KBM-7 (cell line): ENCODE results near the gene MARK3.
"Not testable (repeated sequence)": the region's sequence is repeated elsewhere in the genome, so short reads cannot be mapped to it uniquely, and the experiment has no call there.

Experiments used
- DNase-seq: peaks from one replicate; pipeline ENCODE4 v3.0.0-alpha.2; 2015
- in situ Hi-C: fragments of 300-500 bp; cut with MboI; formaldehyde crosslinking; loops from 2 replicates; pipeline ENCODE4 v1.14.3; 2020; ENCODE audit warnings: low sequenced_read_pairs, low pct_unique_long_range_greater_than_20kb, mixed read lengths

MARK3 gene

GRCh38 chr14:103385152-103385928 is at the start of gene MARK3:
Gene MARK3 (plus strand): TSS chr14:103385415. CDS start chr14:103386030, 615 bp downstream.
- peak; percentile 98 for DNase-seq
- in situ Hi-C loops = no loop called here

GRCh38 chr14:103336191-103336590 is 49.0 kb upstream of the MARK3 start:
- in situ Hi-C loops = no loop called here
- DNase-seq = no peak

- DNase-seq = no peak
- in situ Hi-C loops = no loop called here
Measured at GRCh38 chr14:103337794-103338193, 47.4 kb upstream of the MARK3 start.

GRCh38 chr14:103339561-103339960 is 45.7 kb upstream of the MARK3 start:
- in situ Hi-C loops = no loop called here
- DNase-seq = no peak

GRCh38 chr14:103340480-103341212 is 44.6 kb upstream of the MARK3 start:
- in situ Hi-C loops = no loop called here

GRCh38 chr14:103341250-103342129 is 43.7 kb upstream of the MARK3 start:
- no peak for DNase-seq
- in situ Hi-C loops = no loop called here

More at GRCh38 chr14:103340480-103341212, 44.6 kb upstream of the MARK3 start:
- DNase-seq = no peak

- DNase-seq = no peak
- in situ Hi-C loops = no loop called here
Measured at GRCh38 chr14:103343164-103343879, 41.9 kb upstream of the MARK3 start.

GRCh38 chr14:103343905-103344797 is 41.1 kb upstream of the MARK3 start:
- in situ Hi-C loops = no loop called here
- DNase-seq = no peak

- in situ Hi-C loops = no loop called here
- no peak for DNase-seq
Measured at GRCh38 chr14:103346286-103346685, 38.9 kb upstream of the MARK3 start.

- in situ Hi-C loops = no loop called here
- DNase-seq = no peak
Measured at GRCh38 chr14:103347091-103347815, 38.0 kb upstream of the MARK3 start.

GRCh38 chr14:103348154-103348553 is 37.1 kb upstream of the MARK3 start:
- DNase-seq = no peak
- in situ Hi-C loops = no loop called here

GRCh38 chr14:103349982-103350381 is 35.2 kb upstream of the MARK3 start:
- no peak for DNase-seq
- in situ Hi-C loops = no loop called here

GRCh38 chr14:103353362-103353761 is 31.9 kb upstream of the MARK3 start:
- in situ Hi-C loops = no loop called here
- DNase-seq = no peak

GRCh38 chr14:103354141-103354540 is 31.1 kb upstream of the MARK3 start:
- no peak for DNase-seq
- in situ Hi-C loops = no loop called here

GRCh38 chr14:103356024-103356682 is 29.1 kb upstream of the MARK3 start:
- in situ Hi-C loops = no loop called here
- no peak for DNase-seq

- in situ Hi-C loops, DNase-seq: not testable (repeated sequence)
Measured at GRCh38 chr14:103357552-103357951, 27.7 kb upstream of the MARK3 start.

- DNase-seq = no peak
- in situ Hi-C loops = no loop called here
Measured at GRCh38 chr14:103360548-103360947, 24.7 kb upstream of the MARK3 start.
